ENCODE measurements around the gene SPRY2. TPM values are rescaled to one million over a fixed set of nuclear protein-coding genes. Genes with fewer than 3 reads are reported as not detected.
A peak's percentile ranks its signal among the peaks of the same experiment; 100 is the strongest.

Gene SPRY2
- total and polyA plus RNA-seq, 2 of the 4 experiments (the other 2 are of a cell fraction): 21.1 to 47.9 TPM

DNA sequence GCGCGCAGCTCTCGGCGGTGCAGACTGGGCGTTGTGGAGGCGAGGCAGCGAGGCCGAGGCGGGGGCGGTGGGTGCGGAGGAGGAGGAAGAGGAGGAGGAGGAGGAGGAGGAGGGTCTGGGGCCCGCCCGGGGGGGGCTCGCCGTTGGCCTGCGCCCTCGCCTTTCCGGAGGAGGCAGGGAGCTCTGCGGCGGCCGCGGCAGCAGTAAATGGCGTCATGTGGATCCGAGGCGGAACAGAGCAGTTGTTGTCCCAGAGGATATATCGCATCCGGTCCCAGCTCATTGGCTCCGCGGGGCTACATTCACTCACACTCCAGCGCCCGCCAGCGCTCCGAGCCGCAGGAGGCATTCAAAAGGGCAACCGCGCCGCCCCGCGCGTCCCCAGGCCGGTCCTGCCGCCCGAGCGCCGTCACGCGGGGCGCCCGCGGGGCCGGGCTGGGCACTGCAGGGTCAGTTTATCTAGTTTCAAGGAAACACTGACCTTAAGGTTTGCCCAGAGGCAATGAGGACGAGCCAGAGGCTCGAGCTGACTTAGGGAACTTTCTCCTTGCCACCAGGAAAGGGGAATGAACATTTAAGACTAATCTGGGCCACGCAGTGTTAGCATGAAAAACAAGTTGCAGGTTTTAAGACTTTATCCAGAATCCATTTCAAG, at the start of gene SPRY2 (continued):
- TF ChIP-seq RFX5 (IDR thresholded peaks at IDR 0.05; ENCODE audit: low read depth, low read length) (no peak), FOS (IDR thresholded peaks at IDR 0.05; ENCODE audit: low read depth, low read length) (no peak), NFE2L2 (IDR thresholded peaks at IDR 0.05; ENCODE audit: low read depth, low read length) (no peak), CEBPB (IDR thresholded peaks at IDR 0.05; ENCODE audit: low read depth, low read length) (no peak), POLR2A (IDR thresholded peaks at IDR 0.05; ENCODE audit: low read depth, low read length) (peak; percentile 94), BHLHE40 (IDR thresholded peaks at IDR 0.05; ENCODE audit: low read depth, low read length) (peak; percentile 51; the same call in 1 of the 2 replicates)

DNA sequence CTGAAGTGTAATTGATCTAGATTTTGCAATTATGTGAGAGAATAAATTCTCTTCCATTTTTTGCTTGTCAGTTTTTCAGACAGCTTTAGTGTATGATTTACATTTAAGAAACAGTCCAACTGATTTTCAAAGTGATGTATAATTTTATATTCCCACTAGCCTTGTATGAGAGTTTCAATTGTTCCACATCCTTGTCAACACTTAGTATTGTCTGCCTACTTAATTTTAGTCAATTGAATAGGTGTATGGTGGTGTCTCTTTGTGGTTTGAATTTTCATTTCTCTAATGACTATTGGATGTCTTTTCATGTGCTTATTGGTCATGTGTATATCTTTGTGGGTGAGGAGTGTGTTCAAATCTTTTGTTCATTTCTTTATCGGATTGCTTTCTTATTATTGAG, 49.4 kb upstream of the SPRY2 start:
- H2BK20ac ChIP-seq (ENCODE audit: low read depth, low read length): no peak overlapping the region
- H2BK5ac ChIP-seq (ENCODE audit: low read depth, low read length, poor library complexity, severe bottlenecking): no peak overlapping the region
- no peaks in the 10 kb centered on the region for H3K9me1 ChIP-seq (ENCODE audit: insufficient read depth, low read length)
- ATAC-seq (ENCODE audit: low read depth) (no peak), DNase-seq (no peak)
- no TSS peak for BruUV-seq (replicated peaks)
- no peak overlapping the region for H3K27ac ChIP-seq (ENCODE audit: insufficient read depth, low read length)
- WGBS, 2 experiments (ENCODE audit: extremely low coverage in 2 of 2, insufficient read length in 1 of 2): no CpG with 5 or more reads among the region's 1 CpG
- H3K18ac ChIP-seq (ENCODE audit: low read depth, low read length): no peak overlapping the region
- H3K4me2 ChIP-seq (ENCODE audit: low read depth, low read length): no peak overlapping the region
- no peaks in the 10 kb centered on the region for H3K79me1 ChIP-seq (ENCODE audit: low read depth in 1 of 2, low read length in 2 of 2)
- H4K8ac ChIP-seq (ENCODE audit: low read depth in 2 of 2, low read length in 2 of 2): no peak overlapping the region
- no peak overlapping the region for H4K5ac ChIP-seq (ENCODE audit: low read depth, low read length)
- no peaks in the 10 kb centered on the region for H4K20me1 ChIP-seq (ENCODE audit: insufficient read depth, low read length)
- no peak overlapping the region for H3K4ac ChIP-seq (ENCODE audit: low read depth, low read length)
- H3K9me3 ChIP-seq (ENCODE audit: control insufficient read depth, insufficient read depth, low read length): no peaks in the 10 kb centered on the region
- no peak overlapping the region for H2BK120ac ChIP-seq (ENCODE audit: low read depth, low read length)
- no peak overlapping the region for H3K9ac ChIP-seq (ENCODE audit: low read depth, low read length)
- H2AK5ac ChIP-seq (ENCODE audit: low read depth, low read length): no peak overlapping the region
- no peak overlapping the region for H2AFZ ChIP-seq (replicated peaks; ENCODE audit: low read length, poor library complexity)
- dilution Hi-C loops (cut with HindIII; ENCODE audit: low sequenced_read_pairs, unreplicated experiment) (no loop called here), in situ Hi-C loops (cut with MboI; ENCODE audit: low sequenced_read_pairs) (no loop called here), intact Hi-C loops (cut with micrococcal nuclease) (no loop called here)
- H4K91ac ChIP-seq (ENCODE audit: insufficient read depth, low read depth, low read length): no peak overlapping the region
- ChIA-PET POLR2A (ENCODE audit: unreplicated experiment) (no interaction called here), CTCF (interaction anchor here (0.7 kb wide), 1 partner anchor 721 kb away, joined by 3 read pairs; no protein-coding TSS in a partner anchor)
- no peak overlapping the region for H3K14ac ChIP-seq (replicated peaks; ENCODE audit: low read depth, low read length)
- no peak overlapping the region for H3K4me3 ChIP-seq (ENCODE audit: insufficient read depth, low read depth, low read length)
- H3K23ac ChIP-seq (ENCODE audit: low read depth, low read length): no peak overlapping the region
- no peaks in the 10 kb centered on the region for H3K27me3 ChIP-seq (ENCODE audit: control insufficient read depth, insufficient read depth, low read length)
- no peak overlapping the region for H2AK9ac ChIP-seq (replicated peaks; ENCODE audit: low read depth, low read length, poor library complexity)
- H3K56ac ChIP-seq (ENCODE audit: extremely low read depth, insufficient read depth, low read length): no peak overlapping the region
- H2BK15ac ChIP-seq (ENCODE audit: low read depth, low read length): no peak overlapping the region
- TF ChIP-seq CEBPB (IDR thresholded peaks at IDR 0.05; ENCODE audit: low read depth, low read length) (no peak), FOS (IDR thresholded peaks at IDR 0.05; ENCODE audit: low read depth, low read length) (no peak), MAFK (IDR thresholded peaks at IDR 0.05; ENCODE audit: low read depth, low read length) (no peak)
- TF ChIP-seq, protein P1, sequence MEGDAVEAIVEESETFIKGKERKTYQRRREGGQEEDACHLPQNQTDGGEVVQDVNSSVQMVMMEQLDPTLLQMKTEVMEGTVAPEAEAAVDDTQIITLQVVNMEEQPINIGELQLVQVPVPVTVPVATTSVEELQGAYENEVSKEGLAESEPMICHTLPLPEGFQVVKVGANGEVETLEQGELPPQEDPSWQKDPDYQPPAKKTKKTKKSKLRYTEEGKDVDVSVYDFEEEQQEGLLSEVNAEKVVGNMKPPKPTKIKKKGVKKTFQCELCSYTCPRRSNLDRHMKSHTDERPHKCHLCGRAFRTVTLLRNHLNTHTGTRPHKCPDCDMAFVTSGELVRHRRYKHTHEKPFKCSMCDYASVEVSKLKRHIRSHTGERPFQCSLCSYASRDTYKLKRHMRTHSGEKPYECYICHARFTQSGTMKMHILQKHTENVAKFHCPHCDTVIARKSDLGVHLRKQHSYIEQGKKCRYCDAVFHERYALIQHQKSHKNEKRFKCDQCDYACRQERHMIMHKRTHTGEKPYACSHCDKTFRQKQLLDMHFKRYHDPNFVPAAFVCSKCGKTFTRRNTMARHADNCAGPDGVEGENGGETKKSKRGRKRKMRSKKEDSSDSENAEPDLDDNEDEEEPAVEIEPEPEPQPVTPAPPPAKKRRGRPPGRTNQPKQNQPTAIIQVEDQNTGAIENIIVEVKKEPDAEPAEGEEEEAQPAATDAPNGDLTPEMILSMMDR (conservative IDR thresholded peaks at IDR 0.05; ENCODE audit: low read depth, low read length): no peak
- H3K36me3 ChIP-seq (ENCODE audit: control insufficient read depth, insufficient read depth, low read length): no peaks in the 10 kb centered on the region
- no peaks in the 10 kb centered on the region for H3K4me1 ChIP-seq (ENCODE audit: control insufficient read depth, insufficient read depth, low read length)
